IPS-20b (cell line): ENCODE measurements around the gene PAPPA2.

Experiments
- H3K27ac ChIP-seq: one replicate; pipeline ENCODE4 v1.5.1; 2013; ENCODE audit warnings: low read length
- H3K27me3 ChIP-seq: 2 replicates; pipeline ENCODE4 v1.6.1; 2013; ENCODE audit warnings: mild to moderate bottlenecking, low read length, inconsistent platforms; ENCODE audit not compliant: insufficient read depth
- H3K36me3 ChIP-seq: 2 replicates; pipeline ENCODE4 v1.6.1; 2013; ENCODE audit warnings: low read depth, mild to moderate bottlenecking, inconsistent platforms, low read length, moderate library complexity; ENCODE audit not compliant: insufficient read depth
- H3K4me1 ChIP-seq: 2 replicates; pipeline ENCODE4 v1.6.1; 2013; ENCODE audit warnings: mild to moderate bottlenecking, control low read depth, inconsistent platforms, low read length, moderate library complexity; ENCODE audit not compliant: insufficient read depth
- H3K4me3 ChIP-seq: 2 replicates; pipeline ENCODE4 v1.5.1; 2013; ENCODE audit warnings: mild to moderate bottlenecking, low read length, inconsistent platforms
- H3K9ac ChIP-seq: 2 replicates; pipeline ENCODE4 v1.6.1; 2013; ENCODE audit warnings: low read depth, mild to moderate bottlenecking, inconsistent platforms, low read length, moderate library complexity
- H3K9me3 ChIP-seq: 2 replicates; pipeline ENCODE4 v1.6.1; 2013; ENCODE audit warnings: mild to moderate bottlenecking, low read depth, low read length, inconsistent platforms; ENCODE audit not compliant: insufficient read depth

PAPPA2 gene

GRCh38 chr1:176879784-176880620 is 417.0 kb downstream of the PAPPA2 start:
- H3K4me3 ChIP-seq = no peak overlapping the region
- no peaks in the 10 kb centered on the region for H3K27me3 ChIP-seq
- H3K9me3 ChIP-seq = no peaks in the 10 kb centered on the region
- no peaks in the 10 kb centered on the region for H3K36me3 ChIP-seq
- no peak overlapping the region for H3K27ac ChIP-seq
- no peak overlapping the region for H3K9ac ChIP-seq
- no peaks in the 10 kb centered on the region for H3K4me1 ChIP-seq

GRCh38 chr1:176880955-176881595 is 418.1 kb downstream of the PAPPA2 start:
- H3K27me3 ChIP-seq = no peaks in the 10 kb centered on the region
- H3K27ac ChIP-seq = no peak overlapping the region
- no peaks in the 10 kb centered on the region for H3K9me3 ChIP-seq
- H3K4me1 ChIP-seq = no peaks in the 10 kb centered on the region
- no peak overlapping the region for H3K4me3 ChIP-seq
- no peak overlapping the region for H3K9ac ChIP-seq
- no peaks in the 10 kb centered on the region for H3K36me3 ChIP-seq

- H3K4me3 ChIP-seq = no peak overlapping the region
- H3K4me1 ChIP-seq = no peaks in the 10 kb centered on the region
- H3K9me3 ChIP-seq = no peaks in the 10 kb centered on the region
- H3K9ac ChIP-seq = no peak overlapping the region
- H3K36me3 ChIP-seq = no peaks in the 10 kb centered on the region
- no peak overlapping the region for H3K27ac ChIP-seq
- H3K27me3 ChIP-seq = no peaks in the 10 kb centered on the region
These were observed 421.3 kb downstream of the PAPPA2 start for GRCh38 chr1:176884286-176884685.

GRCh38 chr1:176884911-176885310 is 421.9 kb downstream of the PAPPA2 start:
- H3K36me3 ChIP-seq = no peaks in the 10 kb centered on the region
- H3K9ac ChIP-seq = no peak overlapping the region
- no peak overlapping the region for H3K4me3 ChIP-seq
- H3K9me3 ChIP-seq = no peaks in the 10 kb centered on the region
- no peak overlapping the region for H3K27ac ChIP-seq
- H3K27me3 ChIP-seq = no peaks in the 10 kb centered on the region
- H3K4me1 ChIP-seq = no peaks in the 10 kb centered on the region

- Histone ChIP-seq H3K4me1 (no peaks in the 10 kb centered on the region), H3K27ac (no peak overlapping the region), H3K9ac (no peak overlapping the region), H3K9me3 (no peaks in the 10 kb centered on the region), H3K27me3 (no peaks in the 10 kb centered on the region), H3K4me3 (no peak overlapping the region), H3K36me3 (no peaks in the 10 kb centered on the region)
These were observed 422.4 kb downstream of the PAPPA2 start for GRCh38 chr1:176885341-176885740.

- Histone ChIP-seq H3K4me1 (no peaks in the 10 kb centered on the region), H3K27ac (no peak overlapping the region), H3K36me3 (no peaks in the 10 kb centered on the region), H3K9ac (no peak overlapping the region), H3K27me3 (no peaks in the 10 kb centered on the region), H3K4me3 (no peak overlapping the region), H3K9me3 (no peaks in the 10 kb centered on the region)
These were observed 422.8 kb downstream of the PAPPA2 start for GRCh38 chr1:176885751-176886150.

GRCh38 chr1:176888471-176889032 is 425.6 kb downstream of the PAPPA2 start:
- H3K9me3 ChIP-seq = no peaks in the 10 kb centered on the region
- H3K27me3 ChIP-seq = no peaks in the 10 kb centered on the region
- no peak overlapping the region for H3K9ac ChIP-seq
- H3K27ac ChIP-seq = no peak overlapping the region
- H3K4me1 ChIP-seq = no peaks in the 10 kb centered on the region
- H3K36me3 ChIP-seq = no peaks in the 10 kb centered on the region
- no peak overlapping the region for H3K4me3 ChIP-seq

GRCh38 chr1:176893625-176894352 is 430.8 kb downstream of the PAPPA2 start:
- Histone ChIP-seq H3K36me3 (no peaks in the 10 kb centered on the region), H3K27ac (no peak overlapping the region), H3K9me3 (no peaks in the 10 kb centered on the region), H3K4me1 (no peaks in the 10 kb centered on the region), H3K27me3 (peaks cover 6% of the 10 kb centered on the region; the same call in 1 of the 2 replicates), H3K4me3 (no peak overlapping the region), H3K9ac (no peak overlapping the region)

GRCh38 chr1:176894450-176894849 is 431.5 kb downstream of the PAPPA2 start:
- Histone ChIP-seq H3K4me3 (no peak overlapping the region), H3K27me3 (peaks cover 6% of the 10 kb centered on the region; the same call in 1 of the 2 replicates), H3K4me1 (no peaks in the 10 kb centered on the region), H3K9ac (no peak overlapping the region), H3K36me3 (no peaks in the 10 kb centered on the region), H3K27ac (no peak overlapping the region), H3K9me3 (no peaks in the 10 kb centered on the region)
